GM19240 (cell line): ENCODE data around the gene SCAPER.
"Not testable (repeated sequence)": the region's sequence is repeated elsewhere in the genome, so short reads cannot be mapped to it uniquely, and the experiment has no call there.

Experiments used
- DNase-seq: peaks from one replicate; pipeline ENCODE4 v3.0.0; 2011; ENCODE audit warnings: low spot score; ENCODE audit not compliant: insufficient read length

SCAPER gene

DNA sequence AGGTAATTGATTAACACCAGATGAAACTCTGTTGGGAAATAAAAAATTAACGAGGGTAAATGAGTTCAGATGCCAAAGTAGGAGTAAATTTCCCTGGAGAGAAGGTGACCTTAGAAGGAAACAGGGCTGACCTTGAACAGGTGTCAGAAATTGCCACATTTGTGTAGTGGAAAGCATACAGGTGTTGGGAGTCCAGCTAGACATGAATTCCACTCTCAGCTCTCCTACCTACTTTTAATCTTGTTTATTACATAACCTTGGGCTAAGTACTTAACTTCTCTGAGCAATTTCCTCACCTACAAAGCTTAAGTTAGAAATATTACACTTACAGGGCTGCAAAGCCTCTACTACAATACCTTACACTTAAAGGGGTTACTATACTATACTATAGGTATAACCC lies 472.5 kb downstream of the SCAPER start:
- DNase-seq = no peak

DNA sequence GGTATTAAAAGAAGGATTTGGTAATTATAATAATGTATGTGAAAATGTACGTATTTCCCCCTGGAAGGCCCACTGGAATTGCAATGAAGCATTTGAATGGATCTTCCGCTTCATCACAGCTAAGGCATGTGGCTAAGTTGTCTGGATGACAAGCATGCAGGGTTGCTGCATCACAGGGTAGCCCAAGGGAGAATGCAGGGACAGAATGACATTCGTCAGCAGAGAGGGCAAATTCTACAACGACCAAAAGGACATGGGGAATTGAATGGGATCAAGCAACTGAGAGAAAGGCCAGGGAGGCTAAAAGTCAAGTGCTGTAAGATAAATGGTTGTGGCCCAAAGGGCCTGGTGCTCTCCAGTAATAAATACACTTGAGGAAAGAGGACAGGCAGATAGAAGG lies 473.2 kb downstream of the SCAPER start:
- DNase-seq = no peak

DNA sequence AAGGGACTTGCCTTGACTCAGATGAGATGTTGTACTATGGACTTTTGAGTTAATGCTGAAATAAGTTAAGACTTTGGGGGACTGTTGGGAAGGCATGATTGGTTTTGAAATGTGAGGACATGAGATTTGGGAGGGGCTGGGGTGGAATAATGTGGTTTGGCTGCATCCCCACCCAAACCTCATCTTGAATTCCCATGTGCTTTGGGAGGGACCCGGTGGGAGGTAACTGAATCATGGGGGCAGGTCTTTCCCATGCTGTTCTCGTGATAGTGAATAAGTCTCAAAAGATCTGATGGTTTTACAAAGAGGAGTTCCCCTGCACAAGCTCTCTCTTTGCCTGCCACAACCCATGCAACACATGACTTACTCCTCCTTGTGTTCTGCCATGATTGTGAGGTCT lies 474.4 kb downstream of the SCAPER start:
- not testable (repeated sequence) for DNase-seq

DNA sequence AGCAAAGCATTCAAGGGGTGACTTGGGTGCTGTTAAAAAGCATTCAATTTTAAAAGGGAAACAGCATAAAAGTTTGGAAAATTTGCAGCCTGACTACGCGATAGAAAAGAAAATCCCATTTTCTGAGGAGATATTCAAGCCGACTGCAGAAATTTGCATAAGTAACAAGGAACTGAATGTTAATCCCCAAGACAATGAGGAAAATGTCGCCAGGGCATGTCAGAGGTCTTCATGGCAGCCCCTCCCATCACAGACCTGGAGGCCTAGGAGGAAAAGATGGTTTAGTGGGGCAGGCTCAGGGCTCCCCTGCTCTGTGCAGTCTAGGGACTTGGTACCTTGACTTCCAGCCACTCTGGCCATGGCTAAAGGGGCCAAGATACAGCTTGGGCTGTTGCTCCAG lies 475.5 kb downstream of the SCAPER start:
- DNase-seq = no peak

DNA sequence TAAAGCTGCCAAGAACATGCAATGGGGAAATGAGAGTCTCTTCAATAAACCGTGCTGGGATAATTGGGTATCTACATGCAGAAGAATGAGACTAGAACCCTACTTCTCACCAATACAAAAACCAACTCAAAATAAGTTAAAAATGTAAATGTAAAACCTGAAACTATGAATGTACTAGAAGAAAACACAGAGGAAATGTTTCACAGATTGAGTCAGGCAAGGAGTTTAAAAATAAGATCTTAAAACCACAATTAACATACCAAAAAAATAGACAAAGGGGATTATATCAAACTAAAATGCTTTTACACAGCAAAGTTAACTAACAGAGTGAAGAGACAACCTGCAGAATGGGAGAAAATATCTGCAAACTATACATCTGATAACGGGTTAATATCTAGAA lies 478.2 kb downstream of the SCAPER start:
- no peak for DNase-seq

DNA sequence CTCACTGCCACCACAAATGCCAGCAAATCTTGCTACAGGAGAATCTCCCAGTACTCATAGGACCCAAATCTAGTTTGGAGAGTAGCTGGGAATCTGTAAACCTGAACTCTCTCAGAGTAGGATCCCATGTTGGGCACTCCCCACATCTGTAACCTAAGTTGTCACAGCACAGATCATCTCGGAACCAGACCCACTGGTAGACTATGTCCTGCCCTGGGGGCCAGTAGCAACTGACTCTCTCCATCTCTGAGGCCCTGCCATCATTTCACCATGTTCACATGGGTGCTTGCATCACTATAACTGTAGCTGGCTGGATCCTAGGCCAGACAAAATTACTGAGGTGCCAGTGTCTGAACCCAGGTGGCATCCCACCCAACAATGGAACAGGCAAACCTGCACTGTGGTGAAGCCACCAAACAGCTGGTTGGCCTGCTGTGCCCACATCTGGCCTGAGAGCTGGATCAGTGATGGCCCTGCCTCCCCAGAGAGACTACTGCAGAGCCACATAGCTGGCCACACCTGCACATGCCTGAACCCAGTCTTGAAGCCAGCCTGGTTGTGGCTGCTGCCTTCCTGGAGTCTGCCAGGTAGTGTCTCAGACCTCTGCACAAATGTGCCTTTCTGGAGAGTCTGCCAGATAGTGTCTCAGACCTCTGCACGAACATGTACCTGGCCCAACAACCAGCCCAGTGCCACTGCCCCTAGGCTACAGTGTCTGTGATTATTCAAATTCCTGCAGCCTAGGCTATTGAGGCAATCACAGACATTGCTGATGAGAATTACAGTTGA lies 486.6 kb downstream of the SCAPER start:
- no peak for DNase-seq

DNA sequence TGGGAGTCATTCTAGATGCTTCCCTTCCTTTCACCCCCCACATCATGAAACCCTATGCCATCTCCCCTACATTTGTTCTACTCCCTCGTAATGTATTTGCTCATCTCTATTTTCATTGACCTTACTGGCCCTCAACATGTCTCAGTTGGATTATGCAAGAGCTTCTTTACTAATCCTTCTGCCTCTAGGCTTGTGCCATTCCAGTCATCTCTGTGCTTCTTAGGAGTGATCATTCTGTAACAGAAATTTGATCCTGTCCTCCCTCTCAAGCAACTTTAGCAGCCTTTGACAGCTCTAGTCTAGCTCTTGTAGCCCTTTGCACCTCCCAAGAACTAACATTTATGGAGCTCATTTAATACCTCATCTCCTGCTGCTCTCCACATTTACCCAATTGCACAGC lies 503.9 kb downstream of the SCAPER start:
- DNase-seq = no peak

DNA sequence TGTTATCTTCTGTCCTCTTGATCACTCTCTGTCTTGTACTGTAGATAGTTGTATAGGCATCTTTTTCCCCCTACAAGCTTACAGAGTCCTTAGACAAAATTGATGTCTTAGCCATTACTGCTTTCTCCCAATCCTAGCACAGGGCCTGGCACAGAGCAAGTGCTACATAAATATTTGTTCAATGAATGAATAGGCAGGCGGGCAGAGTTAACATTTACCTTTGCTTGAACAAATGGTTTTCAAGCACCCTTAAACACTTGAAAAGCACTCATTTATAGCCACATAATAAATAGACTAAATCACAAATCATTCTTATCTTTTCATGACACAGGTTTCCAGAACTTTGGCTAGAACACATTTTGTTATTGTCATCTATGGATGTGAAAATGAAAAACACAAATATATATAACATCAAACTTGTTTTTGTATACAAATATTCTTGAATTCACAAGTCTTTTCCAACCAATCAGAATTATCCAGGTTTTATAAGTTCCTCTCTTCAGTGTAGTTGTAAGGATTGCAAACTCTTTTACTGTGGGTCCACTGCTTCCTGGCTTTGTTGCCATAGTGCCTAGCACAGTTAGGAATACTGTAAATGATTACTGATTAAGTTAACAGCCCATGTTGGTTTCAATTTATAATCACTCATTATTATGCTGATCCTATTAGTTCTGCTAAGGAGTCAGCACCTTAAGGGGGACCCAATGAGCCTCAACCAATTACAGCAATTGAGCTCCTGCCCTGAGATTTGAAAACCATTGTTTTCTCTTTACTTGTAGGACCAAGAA lies 506.6 kb downstream of the SCAPER start:
- no peak for DNase-seq

DNA sequence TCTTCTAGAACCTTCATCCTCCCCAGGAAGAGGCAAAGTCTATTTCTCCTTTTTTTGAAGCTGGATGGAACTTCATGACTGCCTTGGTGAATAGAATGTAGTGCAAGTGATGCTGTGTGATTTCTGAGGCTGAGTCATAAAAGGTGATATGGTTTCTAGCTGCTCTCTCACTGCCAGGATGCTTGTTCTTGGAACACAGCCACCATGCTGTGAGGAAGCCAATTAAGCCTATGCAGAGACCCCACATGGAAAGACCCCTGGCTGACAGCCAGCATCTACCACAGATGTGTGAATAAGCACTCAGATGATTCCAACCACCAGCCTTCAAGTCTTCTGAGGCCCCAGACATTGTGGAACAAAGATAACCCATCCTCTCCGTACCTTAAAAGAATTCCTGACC lies 511.5 kb downstream of the SCAPER start:
- no peak for DNase-seq

DNA sequence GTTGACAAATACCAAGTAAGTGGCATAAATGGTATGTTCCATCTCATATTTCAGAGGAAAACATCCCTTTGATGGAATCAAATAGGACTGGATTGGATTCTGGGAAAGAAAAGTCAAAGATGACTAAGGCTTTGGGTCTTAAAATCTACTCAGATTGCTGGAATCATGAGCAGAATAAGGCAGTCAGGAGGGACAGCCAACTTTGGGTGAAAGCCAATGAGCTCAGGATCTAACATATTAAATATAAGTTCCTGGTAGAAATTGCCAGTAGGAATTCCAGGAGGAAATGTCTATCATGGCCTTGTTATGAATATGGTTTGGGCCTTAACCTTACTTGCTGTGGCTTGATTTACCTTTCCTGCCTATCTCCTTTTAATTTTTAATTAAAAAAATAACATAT lies 513.3 kb downstream of the SCAPER start:
- no peak for DNase-seq

DNA sequence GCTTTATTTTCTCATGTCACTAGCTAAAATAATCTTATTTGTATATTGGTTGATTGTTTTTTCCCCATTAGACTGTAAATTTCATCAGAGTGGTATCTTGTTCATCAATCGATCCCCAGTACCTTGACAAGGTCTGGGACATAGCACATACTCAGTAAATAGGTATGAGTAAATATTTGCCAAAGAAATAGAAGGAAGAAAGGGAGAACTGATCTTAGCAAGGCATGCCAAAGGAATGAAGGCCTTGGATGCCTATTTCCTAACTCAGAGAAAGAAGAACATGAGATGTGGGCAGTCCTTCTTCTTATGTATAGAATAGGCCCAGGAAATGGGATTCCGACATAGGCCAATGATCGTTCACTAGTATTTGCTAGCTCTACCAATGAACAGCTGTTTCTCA lies 513.8 kb downstream of the SCAPER start:
- DNase-seq = no peak

DNA sequence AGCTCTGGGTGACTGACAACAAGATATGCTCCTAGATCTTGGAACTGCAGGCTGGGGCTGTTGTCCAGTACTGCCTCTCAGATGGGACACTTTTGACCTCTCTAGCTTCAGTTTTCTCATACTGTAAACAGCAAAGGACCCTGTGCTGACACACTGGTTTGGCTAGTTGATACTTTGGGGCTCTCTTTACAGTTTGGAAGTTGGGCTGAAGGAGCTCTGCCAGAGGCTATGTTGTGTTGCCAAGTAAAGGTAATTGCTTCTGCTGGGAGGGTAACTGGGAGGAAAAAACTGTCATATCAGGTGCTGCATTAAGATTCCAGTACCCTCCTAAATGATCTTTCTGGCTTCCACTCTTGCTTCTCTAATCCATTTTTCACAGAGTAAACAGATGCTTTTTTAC lies 514.6 kb downstream of the SCAPER start:
- no peak for DNase-seq

DNA sequence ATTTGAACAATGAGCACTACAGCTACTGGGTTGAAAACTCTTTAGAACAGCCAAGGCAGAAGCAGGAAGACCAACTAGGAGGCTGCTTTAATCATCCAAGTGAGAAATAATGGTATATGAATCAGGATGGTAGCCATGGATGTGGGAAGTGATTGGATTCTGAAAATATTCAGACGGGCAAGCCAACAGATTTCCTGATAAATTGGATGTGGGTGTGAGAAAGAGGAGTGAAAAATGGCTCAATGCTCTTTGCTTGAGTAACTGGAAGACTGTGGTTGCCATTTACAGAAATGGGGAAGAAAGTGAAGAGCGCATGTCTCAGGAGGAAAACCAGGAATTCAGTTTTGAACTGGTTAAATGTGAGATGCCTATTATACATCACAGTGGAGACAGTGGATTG lies 518.2 kb downstream of the SCAPER start:
- no peak for DNase-seq

DNA sequence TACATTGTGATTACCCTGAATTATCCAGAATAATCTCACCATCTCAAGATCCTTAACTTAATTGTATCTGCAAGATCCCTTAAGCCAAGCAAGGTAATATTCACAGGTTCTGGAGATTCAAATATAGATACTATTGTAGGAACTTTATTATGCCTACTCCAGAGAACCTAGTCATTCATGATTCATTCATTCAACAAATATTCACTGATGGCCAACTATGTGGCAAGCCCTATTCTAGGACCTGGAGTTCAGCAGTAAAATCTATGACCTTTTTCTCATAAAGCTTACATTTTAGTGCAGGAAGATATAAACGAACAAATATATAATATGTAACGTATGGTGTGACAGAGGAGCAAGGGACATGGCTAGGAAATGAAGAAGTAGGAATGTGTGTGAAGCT lies 519.0 kb downstream of the SCAPER start:
- no peak for DNase-seq

DNA sequence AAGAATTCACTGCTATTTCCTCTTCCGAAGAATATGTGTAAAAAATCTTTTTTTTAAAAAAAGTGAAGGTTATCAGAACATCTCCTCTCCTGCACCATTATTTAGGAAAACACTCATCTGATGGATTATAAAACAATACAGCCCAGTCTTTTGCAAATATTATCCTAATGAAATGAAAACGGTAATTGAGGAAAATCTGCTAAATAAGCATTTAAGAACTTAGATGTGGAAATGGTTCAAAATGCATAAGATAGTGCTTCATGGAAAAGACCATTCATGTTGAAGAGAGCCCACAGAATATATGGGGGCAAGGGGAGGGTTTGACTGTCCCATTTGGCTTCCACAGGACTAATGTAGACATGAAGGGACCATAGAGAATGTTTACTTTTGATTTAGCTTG lies 520.7 kb downstream of the SCAPER start:
- DNase-seq = no peak

DNA sequence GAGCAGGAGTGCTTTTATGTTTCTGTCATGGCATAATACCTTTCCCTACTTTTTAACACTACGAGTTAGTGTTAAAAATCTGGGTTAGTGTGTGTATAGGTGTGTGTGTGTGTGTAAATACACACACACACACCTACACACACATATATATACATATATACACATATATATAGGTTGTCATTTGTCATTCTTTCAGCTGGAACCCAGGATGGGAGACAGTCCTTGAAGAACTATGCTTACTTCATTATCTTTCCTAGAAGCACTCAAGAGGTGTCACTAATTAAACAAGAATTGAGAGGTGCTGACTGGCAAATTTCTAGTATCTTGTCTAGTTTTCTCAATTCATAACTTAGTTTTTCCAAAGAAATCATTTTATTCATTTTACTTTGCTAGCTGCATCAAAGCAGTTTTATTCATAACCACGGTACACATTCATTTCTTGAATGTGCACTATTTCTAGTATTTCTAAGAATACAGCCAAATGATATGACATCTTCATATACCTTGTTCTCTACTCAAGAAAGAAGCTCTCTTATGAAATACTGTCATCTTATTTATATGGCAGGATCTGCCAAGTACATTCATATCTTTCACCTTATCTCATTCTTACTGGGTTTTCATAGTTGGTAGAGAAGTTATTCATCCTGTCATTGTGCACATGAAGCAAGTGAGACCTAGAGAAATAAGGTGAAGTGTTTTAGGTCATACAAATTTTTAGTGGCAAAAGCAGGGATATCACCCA lies 522.0 kb downstream of the SCAPER start:
- no peak for DNase-seq

DNA sequence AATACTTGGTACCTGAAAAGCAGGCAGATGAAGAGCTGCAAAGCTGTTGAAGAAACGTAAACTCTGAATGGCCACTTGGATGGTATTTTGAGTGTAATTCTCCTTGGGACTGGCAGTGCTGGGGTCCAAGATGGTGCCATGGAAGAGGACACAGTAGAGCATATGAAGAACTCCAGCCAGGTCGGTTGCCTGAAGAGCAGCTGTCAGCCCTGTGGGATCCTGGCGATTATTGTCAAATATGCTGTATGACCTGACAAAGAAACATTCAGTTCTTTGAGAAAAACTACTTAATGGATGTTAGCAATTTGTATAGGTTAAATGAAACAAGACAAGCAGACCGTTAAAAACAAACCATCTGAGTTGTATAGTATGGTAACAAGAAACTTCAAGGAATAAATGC lies 523.8 kb downstream of the SCAPER start:
- DNase-seq = no peak

DNA sequence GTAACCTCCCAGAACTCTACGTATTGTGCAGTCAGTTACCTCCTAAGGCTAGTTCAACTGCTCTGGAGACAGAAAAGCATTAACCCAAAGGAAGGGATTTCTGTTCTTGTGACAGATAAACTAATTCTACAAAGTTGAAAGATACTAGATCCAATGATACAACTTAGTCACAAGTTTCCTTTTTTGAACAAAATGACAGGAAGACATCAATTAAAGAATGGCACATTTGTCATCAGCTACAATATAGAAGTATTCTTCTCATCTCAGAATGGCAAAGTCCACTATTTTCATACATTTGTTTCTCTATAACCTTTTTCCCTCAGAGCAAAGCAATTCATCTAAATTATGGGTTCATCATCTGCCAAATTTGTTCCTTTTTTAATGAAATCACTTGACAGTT lies 524.9 kb downstream of the SCAPER start:
- no peak for DNase-seq

DNA sequence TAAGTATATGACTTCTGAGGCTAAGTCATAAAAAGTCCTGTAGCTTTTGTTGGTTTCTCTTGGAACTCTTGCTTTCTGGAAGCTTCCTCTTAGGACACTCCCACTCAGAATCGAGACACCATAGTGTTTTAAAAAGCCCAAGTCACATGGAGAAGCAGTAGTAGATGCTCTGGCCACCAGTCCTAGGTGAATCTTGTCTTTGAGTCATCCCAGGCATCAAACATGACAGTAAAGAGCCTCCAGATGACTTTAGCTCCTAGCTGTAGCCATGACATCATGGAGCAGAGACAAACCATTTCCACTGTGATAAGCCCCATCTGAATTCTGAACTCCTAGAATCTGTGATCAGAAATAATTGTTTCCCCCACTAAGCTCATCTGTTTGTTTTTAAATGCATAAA lies 526.4 kb downstream of the SCAPER start:
- no peak for DNase-seq

DNA sequence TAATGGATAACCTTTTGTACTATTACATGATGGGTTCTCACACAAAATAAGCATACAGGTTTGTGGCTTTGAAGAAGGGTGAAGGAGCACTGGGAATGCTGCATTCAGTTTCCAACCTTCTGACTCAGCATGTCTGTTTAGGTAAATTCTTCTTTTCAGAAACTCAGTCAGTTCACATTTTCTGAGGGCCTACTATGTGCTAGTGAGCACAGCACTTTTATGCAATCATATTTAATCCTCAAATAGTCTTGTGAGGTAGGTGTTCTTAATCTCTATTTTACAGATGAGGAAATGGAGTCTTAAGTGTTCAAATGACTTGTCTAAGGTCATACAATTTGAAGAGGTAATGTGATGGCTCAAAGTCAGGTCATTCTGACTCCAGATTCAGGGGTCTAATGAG lies 527.4 kb downstream of the SCAPER start:
- DNase-seq = no peak

DNA sequence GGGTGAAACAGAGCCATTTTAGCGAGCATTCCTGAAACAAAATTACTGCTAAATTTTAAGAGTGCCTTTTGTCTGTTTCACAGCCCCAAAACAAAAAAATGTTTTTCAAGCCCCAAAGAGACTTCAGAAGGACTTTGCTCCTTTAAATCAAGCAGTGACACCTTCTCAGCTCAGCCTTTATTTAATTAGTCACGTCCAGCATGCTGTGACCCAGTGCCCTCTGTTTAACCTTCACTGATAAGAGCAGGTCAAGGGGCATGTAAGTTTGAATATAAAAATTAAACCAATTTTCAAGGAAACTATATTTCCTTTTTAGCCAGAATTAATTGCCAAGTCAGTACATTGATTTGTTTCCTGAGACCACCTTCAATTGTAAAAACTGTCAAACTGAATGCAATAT lies 527.9 kb downstream of the SCAPER start:
- DNase-seq = no peak

DNA sequence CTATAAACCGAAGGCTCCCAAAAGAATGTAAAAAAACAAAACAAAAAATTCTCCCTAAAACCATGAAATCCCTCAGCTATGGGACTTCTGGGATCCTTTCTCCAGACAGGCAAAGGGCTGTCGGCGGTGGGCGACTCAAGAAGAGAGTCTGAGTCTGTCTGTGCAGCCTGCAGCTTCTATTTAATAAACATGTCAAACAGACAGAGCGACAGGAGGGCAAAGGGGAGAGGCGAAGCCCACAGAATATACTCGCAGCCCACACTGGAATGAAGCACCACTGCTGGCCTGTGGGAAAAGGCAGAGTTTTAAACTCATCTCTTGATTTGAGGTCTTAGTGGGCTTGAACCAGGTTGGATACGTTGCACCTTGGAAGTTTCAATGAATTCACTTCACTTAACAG lies 528.3 kb downstream of the SCAPER start:
- no peak for DNase-seq
